GM13976 (cell line): ENCODE measurements around the gene C17orf107.
A peak's percentile ranks its signal among the peaks of the same experiment; 100 is the strongest.

Experiments used
- DNase-seq: peaks from one replicate; pipeline ENCODE4 v3.0.0; 2012; ENCODE audit warnings: low spot score
- in situ Hi-C: fragments of 300-500 bp; cut with MboI; formaldehyde crosslinking; loops from one replicate; pipeline ENCODE4 v1.12.0; 2022; ENCODE audit warnings: low sequenced_read_pairs, mixed read lengths, inconsistent platforms; ENCODE audit not compliant: unreplicated experiment
- TF ChIP-seq, protein P1 (sequence below): IDR thresholded peaks from 2 replicates; pipeline ENCODE4 v1.5.1; 2012; ENCODE audit warnings: borderline replicate concordance, mild to moderate bottlenecking; ENCODE audit not compliant: insufficient read depth; ENCODE audit errors: extremely low read depth, missing control alignments, control extremely low read depth

Gene C17orf107

DNA sequence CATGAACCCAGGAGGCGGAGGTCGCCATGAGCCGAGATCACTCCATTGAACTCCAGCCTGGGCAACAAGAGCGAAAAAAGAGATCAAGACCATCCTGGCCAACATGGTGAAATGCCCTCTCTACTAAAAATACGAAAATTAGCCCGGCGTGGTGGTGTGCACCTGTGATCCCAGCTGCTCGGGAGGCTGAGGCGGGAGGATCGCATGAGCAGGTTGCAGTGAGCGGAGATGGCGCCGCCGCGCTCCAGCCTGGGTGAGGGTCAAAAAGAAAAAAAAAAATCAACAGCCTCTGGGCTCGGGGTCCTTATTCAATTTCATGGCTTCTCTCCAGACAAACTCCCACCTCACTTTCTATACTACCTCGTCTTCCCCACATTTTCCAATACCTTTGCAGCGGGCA, 29.5 kb downstream of the C17orf107 start:
- TF ChIP-seq, protein P1, sequence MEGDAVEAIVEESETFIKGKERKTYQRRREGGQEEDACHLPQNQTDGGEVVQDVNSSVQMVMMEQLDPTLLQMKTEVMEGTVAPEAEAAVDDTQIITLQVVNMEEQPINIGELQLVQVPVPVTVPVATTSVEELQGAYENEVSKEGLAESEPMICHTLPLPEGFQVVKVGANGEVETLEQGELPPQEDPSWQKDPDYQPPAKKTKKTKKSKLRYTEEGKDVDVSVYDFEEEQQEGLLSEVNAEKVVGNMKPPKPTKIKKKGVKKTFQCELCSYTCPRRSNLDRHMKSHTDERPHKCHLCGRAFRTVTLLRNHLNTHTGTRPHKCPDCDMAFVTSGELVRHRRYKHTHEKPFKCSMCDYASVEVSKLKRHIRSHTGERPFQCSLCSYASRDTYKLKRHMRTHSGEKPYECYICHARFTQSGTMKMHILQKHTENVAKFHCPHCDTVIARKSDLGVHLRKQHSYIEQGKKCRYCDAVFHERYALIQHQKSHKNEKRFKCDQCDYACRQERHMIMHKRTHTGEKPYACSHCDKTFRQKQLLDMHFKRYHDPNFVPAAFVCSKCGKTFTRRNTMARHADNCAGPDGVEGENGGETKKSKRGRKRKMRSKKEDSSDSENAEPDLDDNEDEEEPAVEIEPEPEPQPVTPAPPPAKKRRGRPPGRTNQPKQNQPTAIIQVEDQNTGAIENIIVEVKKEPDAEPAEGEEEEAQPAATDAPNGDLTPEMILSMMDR, result no peak
- in situ Hi-C loops, result no loop called here
- DNase-seq, result no peak

DNA sequence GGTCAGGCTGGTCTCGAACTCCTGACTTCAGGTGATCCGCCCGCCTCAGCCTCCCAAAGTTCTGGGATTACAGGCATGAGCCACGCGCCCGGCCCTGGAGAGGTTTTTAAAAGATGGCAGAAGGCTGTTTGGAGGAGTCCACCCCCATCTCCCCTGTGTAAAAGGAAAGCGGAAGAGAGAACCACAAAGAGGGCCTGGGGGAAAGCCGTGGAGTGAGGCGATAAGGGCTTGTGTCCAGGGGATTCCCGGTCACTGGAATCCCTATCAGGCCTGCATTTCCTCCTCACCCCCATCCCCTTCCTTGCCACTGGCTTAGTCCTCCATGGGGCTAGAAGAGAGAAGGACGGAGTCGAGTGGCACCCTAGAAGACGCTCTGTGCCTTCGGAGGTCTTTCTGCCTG, 32.6 kb downstream of the C17orf107 start, which contains the start of gene GP1BA:
TSS of gene GP1BA (plus strand) at position 315 of the 400 bp plus-strand sequence. CDS start 328 bp downstream, outside the sequence.
- in situ Hi-C loops, result no loop called here
- TF ChIP-seq, protein P1, result no peak
- DNase-seq, result no peak

DNA sequence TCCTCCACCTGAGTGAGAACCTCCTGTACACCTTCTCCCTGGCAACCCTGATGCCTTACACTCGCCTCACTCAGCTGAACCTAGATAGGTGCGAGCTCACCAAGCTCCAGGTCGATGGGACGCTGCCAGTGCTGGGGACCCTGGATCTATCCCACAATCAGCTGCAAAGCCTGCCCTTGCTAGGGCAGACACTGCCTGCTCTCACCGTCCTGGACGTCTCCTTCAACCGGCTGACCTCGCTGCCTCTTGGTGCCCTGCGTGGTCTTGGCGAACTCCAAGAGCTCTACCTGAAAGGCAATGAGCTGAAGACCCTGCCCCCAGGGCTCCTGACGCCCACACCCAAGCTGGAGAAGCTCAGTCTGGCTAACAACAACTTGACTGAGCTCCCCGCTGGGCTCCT, 33.4 kb downstream of the C17orf107 start:
- in situ Hi-C loops, result no loop called here
- TF ChIP-seq, protein P1, result no peak
- no peak for DNase-seq

DNA sequence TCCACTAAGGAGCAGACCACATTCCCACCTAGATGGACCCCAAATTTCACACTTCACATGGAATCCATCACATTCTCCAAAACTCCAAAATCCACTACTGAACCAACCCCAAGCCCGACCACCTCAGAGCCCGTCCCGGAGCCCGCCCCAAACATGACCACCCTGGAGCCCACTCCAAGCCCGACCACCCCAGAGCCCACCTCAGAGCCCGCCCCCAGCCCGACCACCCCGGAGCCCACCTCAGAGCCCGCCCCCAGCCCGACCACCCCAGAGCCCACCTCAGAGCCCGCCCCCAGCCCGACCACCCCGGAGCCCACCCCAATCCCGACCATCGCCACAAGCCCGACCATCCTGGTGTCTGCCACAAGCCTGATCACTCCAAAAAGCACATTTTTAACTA, 34.3 kb downstream of the C17orf107 start:
- TF ChIP-seq, protein P1, result no peak
- in situ Hi-C loops, result no loop called here
- DNase-seq, result no peak

DNA sequence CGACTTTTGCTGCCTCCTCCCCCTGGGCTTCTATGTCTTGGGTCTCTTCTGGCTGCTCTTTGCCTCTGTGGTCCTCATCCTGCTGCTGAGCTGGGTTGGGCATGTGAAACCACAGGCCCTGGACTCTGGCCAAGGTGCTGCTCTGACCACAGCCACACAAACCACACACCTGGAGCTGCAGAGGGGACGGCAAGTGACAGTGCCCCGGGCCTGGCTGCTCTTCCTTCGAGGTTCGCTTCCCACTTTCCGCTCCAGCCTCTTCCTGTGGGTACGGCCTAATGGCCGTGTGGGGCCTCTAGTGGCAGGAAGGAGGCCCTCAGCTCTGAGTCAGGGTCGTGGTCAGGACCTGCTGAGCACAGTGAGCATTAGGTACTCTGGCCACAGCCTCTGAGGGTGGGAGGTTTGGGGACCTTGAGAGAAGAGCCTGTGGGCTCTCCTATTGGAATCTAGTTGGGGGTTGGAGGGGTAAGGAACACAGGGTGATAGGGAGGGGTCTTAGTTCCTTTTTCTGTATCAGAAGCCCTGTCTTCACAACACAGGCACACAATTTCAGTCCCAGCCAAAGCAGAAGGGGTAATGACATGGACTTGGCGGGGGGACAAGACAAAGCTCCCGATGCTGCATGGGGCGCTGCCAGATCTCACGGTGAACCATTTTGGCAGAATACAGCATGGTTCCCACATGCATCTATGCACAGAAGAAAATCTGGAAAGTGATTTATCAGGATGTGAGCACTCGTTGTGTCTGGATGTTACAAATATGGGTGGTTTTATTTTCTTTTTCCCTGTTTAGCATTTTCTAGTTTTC, 35.0 kb downstream of the C17orf107 start:
- TF ChIP-seq, protein P1, result peak; percentile 29
- in situ Hi-C loops, result no loop called here
- peak; percentile 58 for DNase-seq

DNA sequence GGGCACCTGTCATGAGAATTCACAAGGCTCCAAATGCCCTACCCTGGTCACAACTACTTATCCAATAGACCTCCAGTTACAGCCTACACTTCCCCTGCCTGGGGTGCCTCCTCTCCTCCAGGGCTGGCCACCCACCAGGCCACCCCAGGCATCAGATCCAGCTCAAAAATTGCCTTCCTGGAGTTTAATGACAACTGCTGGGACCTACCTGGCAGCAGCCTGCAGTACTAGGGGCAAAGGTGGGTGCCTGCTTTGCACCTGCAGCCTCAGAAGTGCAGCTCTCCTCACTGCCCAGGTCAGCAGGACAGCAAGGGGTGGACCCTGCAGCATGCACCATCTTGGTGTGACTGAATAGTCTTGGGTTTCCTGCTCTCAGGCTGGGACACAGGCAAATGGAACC, 36.3 kb downstream of the C17orf107 start:
- in situ Hi-C loops, result no loop called here

More for the DNA sequence above, 36.3 kb downstream of the C17orf107 start:
- TF ChIP-seq, protein P1, result no peak
- no peak for DNase-seq
